Nephron progenitor cell (in vitro differentiated cells): ENCODE data around the gene ARPC2.
A peak's percentile ranks its signal among the peaks of the same experiment; 100 is the strongest.

Experiments used
- DNase-seq: peaks from one replicate; pipeline ENCODE4 v3.0.0; 2021
- H3K27ac Mint-ChIP-seq: 2 replicates; pipeline ENCODE4 v1.8.0; 2021; ENCODE audit warnings: mild to moderate bottlenecking, moderate library complexity, mixed read lengths
- H3K27me3 Mint-ChIP-seq: 2 replicates; pipeline ENCODE4 v1.8.0; 2021; ENCODE audit warnings: mild to moderate bottlenecking, low read depth, mixed read lengths; ENCODE audit not compliant: poor library complexity
- H3K36me3 Mint-ChIP-seq: 2 replicates; pipeline ENCODE4 v1.8.0; 2021; ENCODE audit warnings: low read depth, mixed read lengths
- H3K4me1 Mint-ChIP-seq: 2 replicates; pipeline ENCODE4 v1.8.0; 2021; ENCODE audit warnings: mixed read lengths
- H3K4me3 Mint-ChIP-seq: 2 replicates; pipeline ENCODE4 v1.8.0; 2021; ENCODE audit warnings: mild to moderate bottlenecking, moderate library complexity, mixed read lengths
- H3K9me3 Mint-ChIP-seq: 2 replicates; pipeline ENCODE4 v1.8.0; 2021; ENCODE audit warnings: mild to moderate bottlenecking, moderate library complexity, mixed read lengths
- TF ChIP-seq, protein P1 (sequence below): fragments of 200-600 bp; sonication (generic); IDR thresholded peaks from 2 replicates; pipeline ENCODE4 v1.5.0; 2021; ENCODE audit warnings: antibody characterized with exemption

Gene ARPC2

GRCh38 chr2:218294430-218295022, 77.5 kb downstream of the ARPC2 start:
- H3K4me3 Mint-ChIP-seq = no peak overlapping the region
- no peaks in the 10 kb centered on the region for H3K9me3 Mint-ChIP-seq
- H3K36me3 Mint-ChIP-seq = no peaks in the 10 kb centered on the region
- peak overlapping the region; percentile 66 for H3K27ac Mint-ChIP-seq
- TF ChIP-seq, protein P1, sequence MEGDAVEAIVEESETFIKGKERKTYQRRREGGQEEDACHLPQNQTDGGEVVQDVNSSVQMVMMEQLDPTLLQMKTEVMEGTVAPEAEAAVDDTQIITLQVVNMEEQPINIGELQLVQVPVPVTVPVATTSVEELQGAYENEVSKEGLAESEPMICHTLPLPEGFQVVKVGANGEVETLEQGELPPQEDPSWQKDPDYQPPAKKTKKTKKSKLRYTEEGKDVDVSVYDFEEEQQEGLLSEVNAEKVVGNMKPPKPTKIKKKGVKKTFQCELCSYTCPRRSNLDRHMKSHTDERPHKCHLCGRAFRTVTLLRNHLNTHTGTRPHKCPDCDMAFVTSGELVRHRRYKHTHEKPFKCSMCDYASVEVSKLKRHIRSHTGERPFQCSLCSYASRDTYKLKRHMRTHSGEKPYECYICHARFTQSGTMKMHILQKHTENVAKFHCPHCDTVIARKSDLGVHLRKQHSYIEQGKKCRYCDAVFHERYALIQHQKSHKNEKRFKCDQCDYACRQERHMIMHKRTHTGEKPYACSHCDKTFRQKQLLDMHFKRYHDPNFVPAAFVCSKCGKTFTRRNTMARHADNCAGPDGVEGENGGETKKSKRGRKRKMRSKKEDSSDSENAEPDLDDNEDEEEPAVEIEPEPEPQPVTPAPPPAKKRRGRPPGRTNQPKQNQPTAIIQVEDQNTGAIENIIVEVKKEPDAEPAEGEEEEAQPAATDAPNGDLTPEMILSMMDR = no peak
- peaks cover 77% of the 10 kb centered on the region for H3K4me1 Mint-ChIP-seq
- peaks cover 15% of the 10 kb centered on the region for H3K27me3 Mint-ChIP-seq
- DNase-seq = no peak

DNA sequence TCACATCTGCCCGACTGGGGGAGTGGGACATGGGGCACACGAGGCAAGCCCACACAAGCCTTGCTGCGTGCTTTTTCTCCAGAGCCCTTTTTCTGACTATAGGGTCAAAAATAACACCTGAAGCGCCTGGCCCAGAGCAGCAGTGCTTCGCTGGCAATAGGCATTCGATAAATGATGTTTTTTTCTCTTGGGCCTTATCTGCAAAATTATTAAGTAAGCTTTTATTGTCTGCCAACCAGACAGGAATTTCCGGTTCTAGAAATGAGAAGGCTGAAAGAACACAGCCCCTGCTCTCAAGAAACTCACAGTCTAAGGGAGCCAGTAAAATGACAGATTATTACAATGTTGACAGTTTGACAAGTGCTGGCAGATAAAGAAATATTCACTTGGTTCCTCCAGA, 78.0 kb downstream of the ARPC2 start:
- peaks cover 75% of the 10 kb centered on the region for H3K4me1 Mint-ChIP-seq
- no peaks in the 10 kb centered on the region for H3K36me3 Mint-ChIP-seq
- peaks cover 15% of the 10 kb centered on the region for H3K27me3 Mint-ChIP-seq
- DNase-seq = no peak
- TF ChIP-seq, protein P1 = no peak
- no peaks in the 10 kb centered on the region for H3K9me3 Mint-ChIP-seq
- H3K27ac Mint-ChIP-seq = peak overlapping the region; percentile 66
- no peak overlapping the region for H3K4me3 Mint-ChIP-seq

GRCh38 chr2:218296200-218296599, 79.2 kb downstream of the ARPC2 start:
- DNase-seq = no peak
- Mint-ChIP-seq H3K27me3 (peaks cover 15% of the 10 kb centered on the region), H3K9me3 (no peaks in the 10 kb centered on the region), H3K4me1 (peaks cover 70% of the 10 kb centered on the region), H3K27ac (no peak overlapping the region), H3K4me3 (no peak overlapping the region), H3K36me3 (no peaks in the 10 kb centered on the region)
- TF ChIP-seq, protein P1 = no peak

- Mint-ChIP-seq H3K27me3 (peaks cover 15% of the 10 kb centered on the region), H3K36me3 (no peaks in the 10 kb centered on the region), H3K9me3 (no peaks in the 10 kb centered on the region), H3K4me3 (no peak overlapping the region), H3K4me1 (peaks cover 71% of the 10 kb centered on the region), H3K27ac (no peak overlapping the region)
- TF ChIP-seq, protein P1 = no peak
- no peak for DNase-seq
These were observed 79.9 kb downstream of the ARPC2 start for GRCh38 chr2:218296847-218297246.

GRCh38 chr2:218298314-218298875, 81.4 kb downstream of the ARPC2 start:
- Mint-ChIP-seq H3K4me1 (peaks cover 66% of the 10 kb centered on the region), H3K9me3 (no peaks in the 10 kb centered on the region), H3K36me3 (no peaks in the 10 kb centered on the region), H3K27me3 (peaks cover 9% of the 10 kb centered on the region), H3K4me3 (no peak overlapping the region), H3K27ac (peak overlapping the region; percentile 3)
- TF ChIP-seq, protein P1 = no peak
- DNase-seq = no peak

DNA sequence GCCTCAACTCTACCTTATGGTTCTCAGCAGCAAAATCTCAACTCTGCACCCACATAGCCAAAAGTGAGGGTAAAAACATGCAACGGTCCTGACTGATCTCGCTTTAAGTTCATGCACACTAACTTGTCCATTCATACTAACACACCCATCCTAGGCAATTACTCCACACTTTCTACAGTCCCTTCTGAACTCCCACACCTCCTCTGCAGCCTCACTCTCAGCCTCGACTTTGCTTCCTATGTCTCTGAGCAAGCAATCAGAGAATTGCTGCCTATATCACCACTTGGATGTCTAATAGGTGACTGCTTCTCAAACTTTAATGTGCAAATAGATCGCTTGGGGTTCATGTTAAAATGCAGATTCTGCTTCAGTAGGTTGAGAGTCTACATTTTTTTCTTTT, 83.2 kb downstream of the ARPC2 start:
- H3K4me3 Mint-ChIP-seq = no peak overlapping the region
- H3K27me3 Mint-ChIP-seq = no peaks in the 10 kb centered on the region

More for the DNA sequence above, 83.2 kb downstream of the ARPC2 start:
- no peaks in the 10 kb centered on the region for H3K9me3 Mint-ChIP-seq
- peaks cover 49% of the 10 kb centered on the region for H3K4me1 Mint-ChIP-seq
- no peak for DNase-seq
- no peaks in the 10 kb centered on the region for H3K36me3 Mint-ChIP-seq
- TF ChIP-seq, protein P1 = no peak
- H3K27ac Mint-ChIP-seq = no peak overlapping the region
